Caco-2 (cell line): Measurements from ENCODE around the gene RAD50. TPM values are rescaled to one million over a fixed set of nuclear protein-coding genes. Genes with fewer than 3 reads are reported as not detected.
"Not testable (repeated sequence)": the region's sequence is repeated elsewhere in the genome, so short reads cannot be mapped to it uniquely, and the experiment has no call there.

Experiments used
- BruUV-seq: library from RNA; stranded (reverse); fragments of 400-500 nt; replicated peaks from 2 replicates; lab custom pipeline; 2021; lab: Mats Ljungman, UMichigan
- CTCF ChIA-PET: fragments of 300-600 bp; sonication (Branson Sonifier 250); formaldehyde crosslinking; loops from one replicate; lab custom pipeline; 2022; ENCODE audit warnings: antibody characterized with exemption; lab: Charles Lee
- POLR2A ChIA-PET: fragments of 300-600 bp; sonication (Branson Sonifier 250); formaldehyde crosslinking; loops from one replicate; lab custom pipeline; 2022; ENCODE audit warnings: antibody characterized with exemption; lab: Charles Lee
- DNase-seq, 2 experiments: peaks; one replicate each; pipeline versions ENCODE4 v3.0.0 to v3.0.0-alpha.2; 2020 to 2022
- H3K27me3 ChIP-seq: replicated peaks from 2 replicates; pipeline ENCODE4 v1.6.0; 2011; ENCODE audit warnings: low read length; ENCODE audit not compliant: control insufficient read depth, insufficient read depth
- H3K36me3 ChIP-seq: 2 replicates; pipeline ENCODE4 v1.5.1; 2011; ENCODE audit warnings: low read length; ENCODE audit not compliant: control insufficient read depth, insufficient read depth
- H3K4me1 ChIP-seq: fragments of 250-450 bp; sonication (Bioruptor Pico); 2 replicates; pipeline ENCODE4 v1.5.1; 2020; ENCODE audit warnings: mild to moderate bottlenecking
- H3K4me3 ChIP-seq: 2 replicates; pipeline ENCODE4 v1.5.1; 2011; ENCODE audit warnings: low read depth, mild to moderate bottlenecking, control low read depth, low read length
- H3K9me3 ChIP-seq: fragments of 250-450 bp; sonication (Bioruptor Pico); 2 replicates; pipeline ENCODE4 v1.5.1; 2020; ENCODE audit warnings: mild to moderate bottlenecking, moderate library complexity
- H3K27ac Mint-ChIP-seq: one replicate; pipeline ENCODE4 v1.8.0; 2022; ENCODE audit warnings: mixed read lengths; ENCODE audit not compliant: unreplicated experiment
- H3K27me3 Mint-ChIP-seq: one replicate; pipeline ENCODE4 v1.8.0; 2022; ENCODE audit warnings: mixed read lengths; ENCODE audit not compliant: insufficient read depth, unreplicated experiment
- H3K36me3 Mint-ChIP-seq: one replicate; pipeline ENCODE4 v1.8.0; 2022; ENCODE audit warnings: mild to moderate bottlenecking, mixed read lengths; ENCODE audit not compliant: insufficient read depth, unreplicated experiment
- H3K4me1 Mint-ChIP-seq: one replicate; pipeline ENCODE4 v1.8.0; 2022; ENCODE audit warnings: low read depth, mixed read lengths; ENCODE audit not compliant: unreplicated experiment
- H3K4me3 Mint-ChIP-seq: one replicate; pipeline ENCODE4 v1.8.0; 2022; ENCODE audit warnings: mild to moderate bottlenecking, moderate library complexity, mixed read lengths; ENCODE audit not compliant: unreplicated experiment
- H3K9me3 Mint-ChIP-seq: one replicate; pipeline ENCODE4 v1.8.0; 2022; ENCODE audit warnings: mixed read lengths; ENCODE audit not compliant: unreplicated experiment
- CTCF ChIP-seq, 2 experiments: fragments of 200-600 bp in 1 of 2; IDR thresholded peaks; 1 replicate in 1 of 2; 2 replicates in 1 of 2; pipeline versions ENCODE4 v1.5.1 to v1.8.0; 2011 to 2022; ENCODE audit warnings: antibody characterized with exemption in 1 of 2, control low read depth in 1 of 2, inconsistent platforms in 1 of 2, low read depth in 1 of 2, low read length in 1 of 2, mild to moderate bottlenecking in 1 of 2, moderate library complexity in 1 of 2; ENCODE audit not compliant: insufficient read depth in 1 of 2, severe bottlenecking in 1 of 2, unreplicated experiment in 1 of 2
- intact Hi-C: fragments of 100-400 bp; cut with micrococcal nuclease; formaldehyde crosslinking; loops from one replicate; pipeline ENCODE4 v1.10.0; 2022; ENCODE audit not compliant: unreplicated experiment
- total RNA-seq: library from RNA; stranded (reverse); gene quantifications from 2 replicates; pipeline ENCODE4 v1.2.3, GENCODE V29; 2022

RAD50 gene
- total RNA-seq, 1 experiment from 2014 or later, result 53.2 TPM

DNA sequence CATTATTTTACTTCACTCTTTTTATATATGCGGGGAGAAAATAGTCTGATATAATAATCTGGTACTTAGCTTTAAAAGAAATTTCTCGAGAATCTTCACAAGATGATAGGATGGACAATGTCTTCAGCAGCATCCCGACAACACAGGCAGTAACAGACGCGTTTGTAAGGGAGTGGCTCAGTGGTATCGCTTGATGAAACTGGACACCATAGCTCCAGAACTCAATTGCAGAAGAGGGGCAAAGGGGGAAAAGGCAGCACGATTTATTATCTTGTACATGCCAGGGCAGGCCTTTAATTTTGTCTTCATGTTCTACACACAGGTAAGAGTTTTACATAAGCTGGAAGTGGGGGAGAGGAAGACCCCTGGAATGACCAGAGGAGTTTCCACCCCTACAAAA, 132.7 kb downstream of the RAD50 start:
- H3K9me3 ChIP-seq, result no peaks in the 10 kb centered on the region
- Mint-ChIP-seq H3K4me3 (no peak overlapping the region), H3K4me1 (peaks cover 9% of the 10 kb centered on the region), H3K27me3 (no peaks in the 10 kb centered on the region), H3K36me3 (peaks cover 6% of the 10 kb centered on the region), H3K27ac (no peak overlapping the region), H3K9me3 (no peaks in the 10 kb centered on the region)
- intact Hi-C loops, result no loop called here
- no peaks in the 10 kb centered on the region for H3K36me3 ChIP-seq
- CTCF ChIA-PET, result no interaction called here
- DNase-seq, result no peak
- peaks cover 7% of the 10 kb centered on the region for H3K4me1 ChIP-seq
- TF ChIP-seq CTCF (IDR thresholded peaks at IDR 0.05; ENCODE audit: insufficient read depth in 1 of 2, low read depth in 1 of 2, low read length in 1 of 2, severe bottlenecking in 1 of 2, unreplicated experiment in 1 of 2), result no peak
- no peak overlapping the region for H3K4me3 ChIP-seq
- no TSS peak for BruUV-seq
- no peaks in the 10 kb centered on the region for H3K27me3 ChIP-seq
- POLR2A ChIA-PET, result no interaction called here

DNA sequence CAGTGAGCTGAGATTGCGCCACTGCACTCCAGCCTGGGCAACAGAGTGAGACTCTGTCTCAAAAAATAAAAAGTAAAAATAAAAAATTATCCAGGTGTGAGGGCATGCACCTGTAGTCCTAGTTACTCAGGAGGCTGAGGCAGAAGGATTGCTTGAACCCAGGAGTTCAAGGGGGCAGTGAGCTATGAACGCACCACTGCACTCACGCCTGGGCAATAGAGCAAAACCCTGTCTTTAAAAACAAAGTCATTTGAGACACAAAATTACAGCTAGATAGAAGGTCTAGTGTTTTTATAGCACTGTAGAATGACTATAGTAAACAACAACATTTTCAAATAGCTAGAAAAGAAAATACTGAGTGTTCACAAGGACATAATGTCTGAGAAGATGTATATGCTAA, 133.4 kb downstream of the RAD50 start:
- H3K4me1 ChIP-seq, result peaks cover 7% of the 10 kb centered on the region
- no peaks in the 10 kb centered on the region for H3K27me3 ChIP-seq
- BruUV-seq, result no TSS peak
- POLR2A ChIA-PET, result no interaction called here
- H3K36me3 ChIP-seq, result no peaks in the 10 kb centered on the region
- peaks cover 9% of the 10 kb centered on the region for H3K4me1 Mint-ChIP-seq
- H3K4me3 ChIP-seq, result no peak overlapping the region
- TF ChIP-seq CTCF (IDR thresholded peaks at IDR 0.05; ENCODE audit: insufficient read depth in 1 of 2, low read depth in 1 of 2, low read length in 1 of 2, severe bottlenecking in 1 of 2, unreplicated experiment in 1 of 2), result no peak
- no peak overlapping the region for H3K27ac Mint-ChIP-seq
- no peaks in the 10 kb centered on the region for H3K27me3 Mint-ChIP-seq
- H3K4me3 Mint-ChIP-seq, result no peak overlapping the region
- no peaks in the 10 kb centered on the region for H3K9me3 ChIP-seq
- DNase-seq, result no peak
- CTCF ChIA-PET, result no interaction called here
- peaks cover 6% of the 10 kb centered on the region for H3K36me3 Mint-ChIP-seq
- intact Hi-C loops, result no loop called here
- no peaks in the 10 kb centered on the region for H3K9me3 Mint-ChIP-seq

GRCh38 chr5:132691755-132692631, 135.2 kb downstream of the RAD50 start:
- H3K4me3 ChIP-seq, BruUV-seq, H3K4me3 Mint-ChIP-seq, DNase-seq, H3K9me3 Mint-ChIP-seq, H3K27me3 Mint-ChIP-seq, H3K4me1 ChIP-seq, H3K4me1 Mint-ChIP-seq, CTCF ChIA-PET, POLR2A ChIA-PET, H3K36me3 Mint-ChIP-seq, H3K36me3 ChIP-seq, H3K27ac Mint-ChIP-seq, intact Hi-C loops, H3K27me3 ChIP-seq, H3K9me3 ChIP-seq: not testable (repeated sequence)
